HepG2 (cell line): ENCODE data around the gene SPTBN5. TPM values are rescaled to one million over a fixed set of nuclear protein-coding genes. Genes with fewer than 3 reads are reported as not detected.

Experiments used
- ATAC-seq: fragments of 200-7000 bp; cut with Tn5 transposase; 3 replicates; pipeline ENCODE4 v1.9.1; 2020; ENCODE audit warnings: mild to moderate bottlenecking, moderate library complexity
- BruUV-seq: library from RNA; stranded (reverse); fragments of 400-500 nt; replicated peaks from 2 replicates; lab custom pipeline; 2021; lab: Mats Ljungman, UMichigan
- CTCF ChIA-PET: fragments of 300-600 bp; formaldehyde crosslinking; extraction: SDS; loops from one replicate; lab custom pipeline; 2021; ENCODE audit warnings: low total read pairs, inconsistent platforms, low intra/inter-chr PET ratio; lab: Yijun Ruan, JAX
- POLR2A ChIA-PET: fragments of 350-600 bp; sonication (Branson Sonifier 250); formaldehyde crosslinking; loops from one replicate; lab custom pipeline; 2020; ENCODE audit warnings: antibody characterized with exemption, inconsistent platforms; lab: Yijun Ruan, JAX
- DNase-seq: peaks from one replicate; pipeline ENCODE4 v3.0.0-alpha.2; 2015; ENCODE audit warnings: low spot score
- FAIRE-seq: peaks from 3 replicates; lab custom pipeline; 2011; peaks lifted over from hg19 to GRCh38; lab: Jason Lieb, UNC
- H2AFZ ChIP-seq: one replicate; pipeline ENCODE4 v1.6.1; 2011; ENCODE audit warnings: low read length, inconsistent platforms
- H3K27ac ChIP-seq: fragments of 300-600 bp; 3 replicates; pipeline ENCODE4 v1.8.0; 2011; ENCODE audit warnings: mixed run types, mild to moderate bottlenecking, mixed read lengths, low read length, inconsistent platforms; ENCODE audit not compliant: insufficient read depth; ENCODE audit errors: extremely low read length
- H3K27me3 ChIP-seq, 2 experiments: fragments of 200-600 bp in 1 of 2; 2 replicates in 1 of 2; 3 replicates in 1 of 2; pipeline versions ENCODE4 v1.6.0 to v1.8.0; 2011; ENCODE audit warnings: low read length in 2 of 2, mild to moderate bottlenecking in 2 of 2, moderate library complexity in 2 of 2, inconsistent platforms in 1 of 2; ENCODE audit not compliant: insufficient read depth in 2 of 2, control insufficient read depth in 1 of 2
- H3K36me3 ChIP-seq, 2 experiments: fragments of 200-600 bp in 1 of 2; replicated peaks in 1 of 2; 2 replicates in 1 of 2; 3 replicates in 1 of 2; pipeline versions ENCODE4 v1.5.1 to v1.8.0; 2011; ENCODE audit warnings: low read length in 2 of 2, inconsistent platforms in 1 of 2; ENCODE audit not compliant: insufficient read depth in 2 of 2, control insufficient read depth in 1 of 2
- H3K4me1 ChIP-seq: 2 replicates; pipeline ENCODE4 v1.5.1; 2012; ENCODE audit warnings: low read length, inconsistent platforms; ENCODE audit not compliant: insufficient read depth
- H3K4me2 ChIP-seq: 2 replicates; pipeline ENCODE4 v1.6.0; 2011; ENCODE audit warnings: low read depth, low read length, inconsistent platforms
- H3K4me3 ChIP-seq, 3 experiments: fragments of 200-600 bp in 1 of 3; sonication (generic), shearing (Covaris generic) in 1 of 3; replicated peaks in 1 of 3; 2 replicates each; pipeline ENCODE4 v1.5.1; 2011 to 2016; ENCODE audit warnings: low read length in 3 of 3, inconsistent platforms in 2 of 3, low read depth in 2 of 3, mild to moderate bottlenecking in 2 of 3, control low read depth in 1 of 3, mixed read lengths in 1 of 3; ENCODE audit not compliant: insufficient read depth in 1 of 3
- H3K79me2 ChIP-seq: one replicate; pipeline ENCODE4 v1.6.1; 2011; ENCODE audit warnings: low read length, inconsistent platforms; ENCODE audit not compliant: insufficient read depth
- H3K9ac ChIP-seq: 2 replicates; pipeline ENCODE4 v1.6.0; 2011; ENCODE audit warnings: mild to moderate bottlenecking, low read depth, low read length, inconsistent platforms; ENCODE audit not compliant: insufficient read depth
- H3K9me3 ChIP-seq: 2 replicates; pipeline ENCODE4 v1.5.1; 2012; ENCODE audit warnings: mild to moderate bottlenecking, low read length
- H4K20me1 ChIP-seq: 2 replicates; pipeline ENCODE4 v1.6.0; 2011; ENCODE audit warnings: inconsistent platforms, mild to moderate bottlenecking, low read length, moderate library complexity; ENCODE audit not compliant: insufficient read depth
- ATM ChIP-seq: fragments of 450-650 bp; IDR thresholded peaks from 2 replicates; pipeline ENCODE4 v1.7.1; 2017; ENCODE audit warnings: mild to moderate bottlenecking, borderline replicate concordance
- BCLAF1 ChIP-seq: fragments of 450-650 bp; IDR thresholded peaks from 2 replicates; pipeline ENCODE4 v1.6.1; 2017; ENCODE audit warnings: mild to moderate bottlenecking
- FOSL1 ChIP-seq: sonication (generic); formaldehyde crosslinking; IDR thresholded peaks from 2 replicates; pipeline ENCODE4 v1.9.0; 2021; ENCODE audit warnings: missing genetic modification reagents, borderline replicate concordance
- IKZF5 ChIP-seq: IDR thresholded peaks from 2 replicates; pipeline ENCODE4 v1.6.1; 2018; ENCODE audit warnings: missing genetic modification reagents, mild to moderate bottlenecking, missing compliant biosample characterization
- PTBP1 ChIP-seq: fragments of 200-400 bp; formaldehyde crosslinking; IDR thresholded peaks from 2 replicates; pipeline ENCODE4 v1.6.1; 2018; ENCODE audit warnings: low read length, low read depth; ENCODE audit not compliant: poor library complexity, severe bottlenecking
- SRY ChIP-seq: sonication (generic); formaldehyde crosslinking; IDR thresholded peaks from 2 replicates; pipeline ENCODE4 v1.8.0; 2022; ENCODE audit warnings: mild to moderate bottlenecking, missing genetic modification reagents
- STAT5B ChIP-seq: sonication (generic); formaldehyde crosslinking; IDR thresholded peaks from 2 replicates; pipeline ENCODE4 v1.4.0; 2020; ENCODE audit warnings: missing genetic modification reagents
- XBP1 ChIP-seq: sonication (generic); formaldehyde crosslinking; IDR thresholded peaks from 2 replicates; pipeline ENCODE4 v1.5.0; 2020; ENCODE audit warnings: missing genetic modification reagents
- ZBTB42 ChIP-seq: sonication (generic); formaldehyde crosslinking; IDR thresholded peaks from 2 replicates; pipeline ENCODE4 v1.5.0; 2020; ENCODE audit warnings: mild to moderate bottlenecking, missing genetic modification reagents
- ZNF180 ChIP-seq: sonication (generic); formaldehyde crosslinking; IDR thresholded peaks from 2 replicates; pipeline ENCODE4 v1.4.0; 2020; ENCODE audit warnings: low read depth, missing genetic modification reagents, borderline replicate concordance
- ZNF337 ChIP-seq: sonication (generic); formaldehyde crosslinking; IDR thresholded peaks from 2 replicates; pipeline ENCODE4 v1.5.1; 2020; ENCODE audit warnings: missing genetic modification reagents, low read depth, mild to moderate bottlenecking, borderline replicate concordance
- ZNF503 ChIP-seq: sonication (generic); formaldehyde crosslinking; IDR thresholded peaks from 2 replicates; pipeline ENCODE4 v1.4.0; 2020; ENCODE audit warnings: missing genetic modification reagents
- ZNF773 ChIP-seq: sonication (generic); formaldehyde crosslinking; IDR thresholded peaks from 2 replicates; pipeline ENCODE4 v1.4.0; 2020; ENCODE audit warnings: missing genetic modification reagents, borderline replicate concordance
- in situ Hi-C: cut with HindIII; loops from 2 replicates; pipeline ENCODE4 v1.10.0; 2017; ENCODE audit warnings: low pct_unique_long_range_greater_than_20kb; ENCODE audit not compliant: extremely low pct_ligation_motif_present
- intact Hi-C: fragments of 100-400 bp; cut with micrococcal nuclease; formaldehyde crosslinking; loops from one replicate; pipeline ENCODE4 v1.10.0; 2022; ENCODE audit not compliant: unreplicated experiment
- polyA plus RNA-seq, 8 experiments: library from polyadenylated mRNA; depleted of rRNA in 3 of 8; stranded (reverse) in 7 of 8; unstranded in 1 of 8; fragments of >200 nt; fragmentation: Illumina TruSeq in 4 of 8; extraction: Trizol in 4 of 8; gene quantifications; 2 replicates each; pipeline versions ENCODE4 v1.2.1 to v1.2.3, GENCODE V29; 2011 to 2016; ENCODE audit warnings: low read depth in 4 of 8, missing spikeins in 1 of 8, mixed read lengths in 1 of 8; ENCODE audit not compliant: insufficient read depth in 1 of 8
- total RNA-seq, 5 experiments: library from RNA; depleted of rRNA; stranded (reverse); fragments of >200 nt; fragmentation: Illumina TruSeq; extraction: Trizol; gene quantifications; 2 replicates each; pipeline ENCODE4 v1.2.3, GENCODE V29; 2016; ENCODE audit warnings: low read depth in 1 of 5
- TF ChIP-seq, protein P1 (sequence below): sonication (generic); formaldehyde crosslinking; IDR thresholded peaks from 2 replicates; pipeline ENCODE4 v1.5.0; 2020; ENCODE audit warnings: missing genetic modification reagents, mild to moderate bottlenecking, borderline replicate concordance

SPTBN5 gene
- total and polyA plus RNA-seq, 2 of the 13 experiments (the other 11 are each of a cell fraction or from before 2014, with no cell fraction given) = 0.01 to 0.07 TPM

- H4K20me1 ChIP-seq = 0 out of 2 replicates have a peak, but pooled peaks cover 3% of the 10 kb centered on the region
- ChIA-PET POLR2A (no interaction called here), CTCF (no interaction called here)
- no peaks in the 10 kb centered on the region for H3K79me2 ChIP-seq
- intact Hi-C loops (no loop called here), in situ Hi-C loops (no loop called here)
- H3K36me3 ChIP-seq = no peaks in the 10 kb centered on the region
- H3K27me3 ChIP-seq = peaks cover 7 to 59% of the 10 kb centered on the region in 2 experiments; a peak in 4 of 5 replicates
- FAIRE-seq = no peak
- no peak overlapping the region for H3K4me2 ChIP-seq
- H3K27ac ChIP-seq = no peak overlapping the region
- peaks cover 8% of the 10 kb centered on the region; the same call in 1 of the 2 replicates for H3K4me1 ChIP-seq
- DNase-seq = no peak
- H2AFZ ChIP-seq = no peak overlapping the region
- H3K4me3 ChIP-seq = no peak overlapping the region
- TF ChIP-seq IKZF5 (CRISPR knock-in tag) = no peak
- TF ChIP-seq ZNF773 = no peak
- TF ChIP-seq BCLAF1 = no peak
- TF ChIP-seq ZNF337 (CRISPR knock-in tag) = no peak
- no peak for TF ChIP-seq FOSL1
- no peak for TF ChIP-seq PTBP1
- TF ChIP-seq ATM = no peak
- TF ChIP-seq ZBTB42 (CRISPR knock-in tag) = no peak
- no peak for TF ChIP-seq STAT5B (CRISPR knock-in tag)
- TF ChIP-seq SRY (CRISPR knock-in tag) = no peak
- no peak for TF ChIP-seq ZNF503 (CRISPR knock-in tag)
- TF ChIP-seq, protein P1, sequence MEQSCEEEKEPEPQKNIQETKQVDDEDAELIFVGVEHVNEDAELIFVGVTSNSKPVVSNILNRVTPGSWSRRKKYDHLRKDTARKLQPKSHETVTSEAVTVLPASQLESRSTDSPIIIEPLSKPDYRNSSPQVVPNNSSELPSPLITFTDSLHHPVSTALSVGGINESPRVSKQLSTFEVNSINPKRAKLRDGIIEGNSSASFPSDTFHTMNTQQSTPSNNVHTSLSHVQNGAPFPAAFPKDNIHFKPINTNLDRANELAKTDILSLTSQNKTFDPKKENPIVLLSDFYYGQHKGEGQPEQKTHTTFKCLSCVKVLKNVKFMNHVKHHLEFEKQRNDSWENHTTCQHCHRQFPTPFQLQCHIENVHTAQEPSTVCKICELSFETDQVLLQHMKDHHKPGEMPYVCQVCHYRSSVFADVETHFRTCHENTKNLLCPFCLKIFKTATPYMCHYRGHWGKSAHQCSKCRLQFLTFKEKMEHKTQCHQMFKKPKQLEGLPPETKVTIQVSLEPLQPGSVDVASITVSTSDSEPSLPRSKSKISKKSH (CRISPR knock-in tag) = no peak
- no peak for TF ChIP-seq ZNF180 (CRISPR knock-in tag)
- TF ChIP-seq XBP1 (CRISPR knock-in tag) = no peak
- no peak overlapping the region for H3K9ac ChIP-seq
- H3K9me3 ChIP-seq = no peaks in the 10 kb centered on the region
- no TSS peak for BruUV-seq
- ATAC-seq = no peak
These were observed 8.5 kb downstream of the SPTBN5 start for GRCh38 chr15:41885321-41885720.
